ENCODE data around the gene EHD4.
A peak's percentile ranks its signal among the peaks of the same experiment; 100 is the strongest.

EHD4 gene

GRCh38 chr15:41972253-41973242 is at the start of gene EHD4:
Gene EHD4, minus strand, starts transcription at chr15:41972557. Its CDS starts 63 bp downstream, at chr15:41972494.
- DNase-seq (ENCODE audit: low spot score) = peak; percentile 96

- DNase-seq (ENCODE audit: low spot score) = no peak
Observed at GRCh38 chr15:42021593-42021992, 49.2 kb upstream of the EHD4 start.

- no peak for DNase-seq (ENCODE audit: low spot score)
Observed at GRCh38 chr15:42020713-42021273, 48.4 kb upstream of the EHD4 start, which contains the start of gene PLA2G4E. Gene PLA2G4E, minus strand, starts transcription at chr15:42021042. Its CDS starts 12 bp downstream, at chr15:42021030.

- no peak for DNase-seq (ENCODE audit: low spot score)
Observed at GRCh38 chr15:42018306-42019224, 46.2 kb upstream of the EHD4 start.

- DNase-seq (ENCODE audit: low spot score) = no peak
Observed at GRCh38 chr15:42016971-42017370, 44.6 kb upstream of the EHD4 start.

GRCh38 chr15:42014406-42014805 is 42.0 kb upstream of the EHD4 start:
- no peak for DNase-seq (ENCODE audit: low spot score)

GRCh38 chr15:42012928-42013482 is 40.6 kb upstream of the EHD4 start:
- no peak for DNase-seq (ENCODE audit: low spot score)

GRCh38 chr15:42012241-42012640 is 39.9 kb upstream of the EHD4 start:
- DNase-seq (ENCODE audit: low spot score) = no peak

- no peak for DNase-seq (ENCODE audit: low spot score)
Observed at GRCh38 chr15:42011074-42011473, 38.7 kb upstream of the EHD4 start.

- DNase-seq (ENCODE audit: low spot score) = no peak
Observed at GRCh38 chr15:42010434-42010833, 38.1 kb upstream of the EHD4 start.

GRCh38 chr15:42009474-42009873 is 37.1 kb upstream of the EHD4 start:
- DNase-seq (ENCODE audit: low spot score) = no peak

- DNase-seq (ENCODE audit: low spot score) = no peak
Observed at GRCh38 chr15:42009022-42009421, 36.7 kb upstream of the EHD4 start.

- DNase-seq (ENCODE audit: low spot score) = no peak
Observed at GRCh38 chr15:42007386-42007785, 35.0 kb upstream of the EHD4 start.

- DNase-seq (ENCODE audit: low spot score) = no peak
Observed at GRCh38 chr15:42002333-42002732, 30.0 kb upstream of the EHD4 start.

- no peak for DNase-seq (ENCODE audit: low spot score)
Observed at GRCh38 chr15:42001236-42001635, 28.9 kb upstream of the EHD4 start.

- DNase-seq (ENCODE audit: low spot score) = no peak
Observed at GRCh38 chr15:41999290-42000285, 27.2 kb upstream of the EHD4 start.

GRCh38 chr15:41997845-41998244 is 25.5 kb upstream of the EHD4 start:
- DNase-seq (ENCODE audit: low spot score) = no peak

- DNase-seq (ENCODE audit: low spot score) = no peak
Observed at GRCh38 chr15:41996921-41997592, 24.7 kb upstream of the EHD4 start.

- no peak for DNase-seq (ENCODE audit: low spot score)
Observed at GRCh38 chr15:41996376-41996775, 24.0 kb upstream of the EHD4 start.

- no peak for DNase-seq (ENCODE audit: low spot score)
Observed at GRCh38 chr15:41995476-41995855, 23.1 kb upstream of the EHD4 start.
